Endothelial cell of umbilical vein (primary cell): ENCODE measurements around the gene RABL6. TPM values are rescaled to one million over a fixed set of nuclear protein-coding genes. Genes with fewer than 3 reads are reported as not detected.

ENCODE experiments used
- BruUV-seq: library from RNA; stranded (reverse); fragments of 400-500 nt; replicated peaks from 2 replicates; lab custom pipeline; 2021; lab: Mats Ljungman, UMichigan
- CTCF ChIA-PET: fragments of 300-600, 350-600 bp; sonication (Branson Sonifier 250); formaldehyde crosslinking; loops from one replicate; lab custom pipeline; 2021; ENCODE audit warnings: antibody characterized with exemption, inconsistent platforms; lab: Charles Lee
- POLR2A ChIA-PET: fragments of 300-600, 350-600 bp; sonication (Branson Sonifier 250); formaldehyde crosslinking; loops from one replicate; lab custom pipeline; 2021; ENCODE audit warnings: antibody characterized with exemption, inconsistent platforms; lab: Charles Lee
- DNase-seq: peaks from one replicate; pipeline ENCODE4 v3.0.0-alpha.2; 2011; ENCODE audit warnings: low read depth, low spot score
- FAIRE-seq: peaks from 2 replicates; lab custom pipeline; 2011; peaks lifted over from hg19 to GRCh38; lab: Jason Lieb, UNC
- H2AFZ ChIP-seq: 2 replicates; pipeline ENCODE4 v1.6.0; 2012; ENCODE audit warnings: low read depth, low read length, control low read depth, inconsistent platforms
- H3K27ac ChIP-seq: 2 replicates; pipeline ENCODE4 v1.5.1; 2011; ENCODE audit warnings: low read depth, mild to moderate bottlenecking, control low read depth, low read length, moderate library complexity; ENCODE audit not compliant: insufficient read depth
- H3K27me3 ChIP-seq, 2 experiments: 2 replicates each; pipeline versions ENCODE4 v1.6.0 to v1.6.1; 2011; ENCODE audit warnings: low read length in 2 of 2, mixed read lengths in 1 of 2; ENCODE audit not compliant: control insufficient read depth in 2 of 2, insufficient read depth in 2 of 2
- H3K36me3 ChIP-seq, 2 experiments: 2 replicates in 1 of 2; 3 replicates in 1 of 2; pipeline ENCODE4 v1.5.1; 2011; ENCODE audit warnings: low read length in 2 of 2, mild to moderate bottlenecking in 1 of 2, moderate library complexity in 1 of 2; ENCODE audit not compliant: control insufficient read depth in 2 of 2, insufficient read depth in 2 of 2; ENCODE audit errors: extremely low read depth in 1 of 2
- H3K4me1 ChIP-seq: 3 replicates; pipeline ENCODE4 v1.5.1; 2011; ENCODE audit warnings: mild to moderate bottlenecking, low read length; ENCODE audit not compliant: control insufficient read depth, insufficient read depth; ENCODE audit errors: extremely low read depth
- H3K4me2 ChIP-seq: 2 replicates; pipeline ENCODE4 v1.6.1; 2011; ENCODE audit warnings: low read length, control low read depth, mixed read lengths; ENCODE audit not compliant: insufficient read depth
- H3K4me3 ChIP-seq, 3 experiments: fragments of 200-600 bp in 1 of 3; sonication (generic), shearing (Covaris generic) in 1 of 3; replicated peaks in 1 of 3; 2 replicates each; pipeline ENCODE4 v1.5.1; 2011 to 2016; ENCODE audit warnings: control low read depth in 3 of 3, low read length in 3 of 3, mild to moderate bottlenecking in 2 of 3, inconsistent platforms in 1 of 3, low read depth in 1 of 3, moderate library complexity in 1 of 3; ENCODE audit not compliant: insufficient read depth in 1 of 3
- H3K79me2 ChIP-seq: 2 replicates; pipeline ENCODE4 v1.6.0; 2012; ENCODE audit warnings: low read length, inconsistent platforms; ENCODE audit not compliant: control insufficient read depth, insufficient read depth
- H3K9ac ChIP-seq: replicated peaks from 2 replicates; pipeline ENCODE3; 2011; ENCODE audit warnings: low read length, control low read depth; ENCODE audit not compliant: insufficient read depth; ENCODE audit errors: extremely low read depth
- H3K9me1 ChIP-seq: replicated peaks from 3 replicates; pipeline ENCODE4 v1.6.0; 2011; ENCODE audit warnings: mild to moderate bottlenecking, low read length; ENCODE audit not compliant: control insufficient read depth, insufficient read depth; ENCODE audit errors: extremely low read depth
- H3K9me3 ChIP-seq: replicated peaks from 2 replicates; pipeline ENCODE4 v1.5.1; 2012; ENCODE audit warnings: low read length, inconsistent platforms; ENCODE audit not compliant: control insufficient read depth, insufficient read depth
- H4K20me1 ChIP-seq: replicated peaks from 2 replicates; pipeline ENCODE3; 2011; ENCODE audit warnings: mild to moderate bottlenecking, low read length; ENCODE audit not compliant: control insufficient read depth, insufficient read depth; ENCODE audit errors: extremely low read depth
- CTCF ChIP-seq, 2 donors: IDR thresholded peaks; 1 replicate in 1 of 2; 2 replicates in 1 of 2; pipeline ENCODE4 v1.5.1; 2011; ENCODE audit warnings: low read length in 2 of 2, mild to moderate bottlenecking in 2 of 2, moderate library complexity in 2 of 2, control low read depth in 1 of 2, inconsistent platforms in 1 of 2, low read depth in 1 of 2; ENCODE audit not compliant: insufficient read depth in 1 of 2; ENCODE audit errors: extremely low read depth in 1 of 2
- FOS ChIP-seq: IDR thresholded peaks from 2 replicates; pipeline ENCODE4 v1.6.1; 2011; ENCODE audit warnings: mild to moderate bottlenecking, low read length, moderate library complexity, borderline replicate concordance; ENCODE audit not compliant: insufficient read depth
- GATA2 ChIP-seq: IDR thresholded peaks from 2 replicates; pipeline ENCODE4 v1.7.0; 2011; ENCODE audit warnings: low read depth, mild to moderate bottlenecking, moderate library complexity, mixed read lengths, low read length; ENCODE audit not compliant: insufficient read length, insufficient read depth
- JUN ChIP-seq: IDR thresholded peaks from 2 replicates; pipeline ENCODE4 v1.6.1; 2011; ENCODE audit warnings: borderline replicate concordance, low read depth; ENCODE audit not compliant: insufficient read length, insufficient read depth
- MAX ChIP-seq: IDR thresholded peaks from 2 replicates; pipeline ENCODE4 v1.6.1; 2011; ENCODE audit not compliant: insufficient read depth, insufficient read length
- MYC ChIP-seq: IDR thresholded peaks from one replicate; pipeline ENCODE4 v1.6.1; 2011; ENCODE audit warnings: mild to moderate bottlenecking, low read depth, low read length
- POLR2A ChIP-seq: IDR thresholded peaks from 2 replicates; pipeline ENCODE4 v1.6.1; 2012; ENCODE audit warnings: low read depth, mild to moderate bottlenecking, control low read depth, low read length
- POLR2AphosphoS5 ChIP-seq: IDR thresholded peaks from 2 replicates; pipeline ENCODE4 v1.6.1; 2012; ENCODE audit warnings: low read depth, mild to moderate bottlenecking, control low read depth, low read length, moderate library complexity; ENCODE audit not compliant: insufficient read depth
- dilution Hi-C: fragments of 300-500 bp; cut with MboI; formaldehyde crosslinking; loops from one replicate; pipeline ENCODE4 v1.15.0; 2019; ENCODE audit warnings: low sequenced_read_pairs; ENCODE audit not compliant: extremely low pct_ligation_motif_present
- intact Hi-C: fragments of 100-400 bp; cut with micrococcal nuclease; formaldehyde crosslinking; loops from one replicate; pipeline ENCODE4 v1.10.0; 2022
- polyA plus RNA-seq, 4 experiments: library from polyadenylated mRNA; depleted of rRNA in 3 of 4; stranded (reverse) in 3 of 4; unstranded in 1 of 4; fragments of >200 nt; gene quantifications; 2 replicates each; pipeline versions ENCODE4 v1.2.1 to v1.2.3, GENCODE V29; 2011 to 2012; ENCODE audit warnings: missing spikeins in 1 of 4
- total RNA-seq: library from RNA; stranded (reverse); gene quantifications from 2 replicates; pipeline ENCODE4 v1.2.3, GENCODE V29; 2021

RABL6 gene
- total and polyA plus RNA-seq, 2 donors (not counting 3 experiments of a cell fraction or from before 2014, with no cell fraction given), result 60.8 to 112 TPM

GRCh38 chr9:136821826-136822544 lies 14.2 kb downstream of the RABL6 start:
- DNase-seq, result no peak
- ChIA-PET POLR2A (no interaction called here), CTCF (interaction anchor here (1.3 to 3.8 kb wide), 2 partner anchors 18 to 21 kb away, joined by 3 to 17 read pairs; partner anchors contain the start of gene AJM1)
- Histone ChIP-seq H2AFZ (no peak overlapping the region), H3K4me3 (peak overlapping the region in 1 of 3 experiments; percentile 36), H3K36me3 (peaks cover 2 to 21% of the 10 kb centered on the region in 2 experiments), H3K9me1 (no peaks in the 10 kb centered on the region), H3K79me2 (peaks cover 13% of the 10 kb centered on the region), H3K4me1 (peaks cover 6% of the 10 kb centered on the region), H3K9ac (peak overlapping the region; percentile 38), H3K4me2 (peak overlapping the region; percentile 26), H3K9me3 (no peaks in the 10 kb centered on the region), H3K27me3 (no peaks in the 10 kb centered on the region), H4K20me1 (no peaks in the 10 kb centered on the region), H3K27ac (no peak overlapping the region)
- TF ChIP-seq MAX (no peak), POLR2AphosphoS5 (no peak)
- intact Hi-C loops (no loop called here), dilution Hi-C loops (loop anchor here (25.0 kb wide), 1 partner anchor 115 kb away; the partner anchor contains the start of genes C8G and FBXW5)
- no peak for FAIRE-seq
- BruUV-seq, result no TSS peak

- dilution Hi-C loops, result loop anchor here (25.0 kb wide), 1 partner anchor 114 kb away; the partner anchor contains the start of genes C8G and FBXW5
- POLR2A ChIA-PET, result no interaction called here
- no peak for FAIRE-seq
Observed at GRCh38 chr9:136823136-136824046, 15.6 kb downstream of the RABL6 start.

More at GRCh38 chr9:136823136-136824046, 15.6 kb downstream of the RABL6 start:
- Histone ChIP-seq H3K27me3 (no peaks in the 10 kb centered on the region), H3K9me1 (no peaks in the 10 kb centered on the region), H3K4me2 (no peak overlapping the region), H3K36me3 (peaks cover 6 to 27% of the 10 kb centered on the region in 2 experiments), H3K9ac (no peak overlapping the region), H3K27ac (no peak overlapping the region), H3K4me1 (peaks cover 6% of the 10 kb centered on the region), H3K79me2 (peaks cover 13% of the 10 kb centered on the region), H3K9me3 (no peaks in the 10 kb centered on the region), H4K20me1 (no peaks in the 10 kb centered on the region), H3K4me3 (no peak overlapping the region), H2AFZ (no peak overlapping the region)
- no TSS peak for BruUV-seq
- CTCF ChIA-PET, result interaction anchor here (1.7 kb wide), 1 partner anchor 18 kb away, joined by 6 read pairs; the partner anchor contains the start of gene AJM1
- no peak for TF ChIP-seq CTCF (IDR thresholded peaks at IDR 0.05; ENCODE audit: extremely low read depth in 1 of 2, insufficient read depth in 1 of 2, low read depth in 1 of 2, low read length in 2 of 2)
- no peak for TF ChIP-seq MYC
- TF ChIP-seq JUN, result no peak
- no peak for TF ChIP-seq GATA2
- no peak for TF ChIP-seq POLR2A
- no peak for TF ChIP-seq MAX
- TF ChIP-seq FOS, result no peak
- intact Hi-C loops, result no loop called here
- DNase-seq, result no peak
